HG03097 (cell line): ENCODE results near the gene CBLB.

Experiments used
- ATAC-seq: cut with Tn5 transposase; IDR thresholded peaks from one replicate; pipeline ENCODE4 v1.9.1; 2021; ENCODE audit not compliant: unreplicated experiment, low FRiP score

CBLB gene

GRCh38 chr3:105719791-105720190 lies 149.0 kb downstream of the CBLB start:
- no peak for ATAC-seq

- no peak for ATAC-seq
These were observed 153.4 kb downstream of the CBLB start for GRCh38 chr3:105715372-105715771.

- no peak for ATAC-seq
These were observed 154.4 kb downstream of the CBLB start for GRCh38 chr3:105714453-105714852.

GRCh38 chr3:105708980-105709379 lies 159.8 kb downstream of the CBLB start:
- no peak for ATAC-seq

- ATAC-seq: no peak
These were observed 161.8 kb downstream of the CBLB start for GRCh38 chr3:105707009-105707408.

GRCh38 chr3:105704726-105705410 lies 163.9 kb downstream of the CBLB start:
- no peak for ATAC-seq

- ATAC-seq: no peak
These were observed 168.2 kb downstream of the CBLB start for GRCh38 chr3:105700575-105700974.

GRCh38 chr3:105691633-105692032 lies 177.2 kb downstream of the CBLB start:
- ATAC-seq: no peak

GRCh38 chr3:105691053-105691452 lies 177.8 kb downstream of the CBLB start:
- ATAC-seq: no peak

GRCh38 chr3:105688821-105689220 lies 180.0 kb downstream of the CBLB start:
- no peak for ATAC-seq

GRCh38 chr3:105686278-105686897 lies 182.4 kb downstream of the CBLB start:
- ATAC-seq: no peak

GRCh38 chr3:105679951-105680350 lies 188.9 kb downstream of the CBLB start:
- no peak for ATAC-seq

GRCh38 chr3:105678017-105678416 lies 190.8 kb downstream of the CBLB start:
- no peak for ATAC-seq

GRCh38 chr3:105676621-105677300 lies 192.1 kb downstream of the CBLB start:
- no peak for ATAC-seq

- ATAC-seq: no peak
These were observed 194.3 kb downstream of the CBLB start for GRCh38 chr3:105674437-105675065.

GRCh38 chr3:105672996-105673395 lies 195.8 kb downstream of the CBLB start:
- no peak for ATAC-seq

- ATAC-seq: no peak
These were observed 206.5 kb downstream of the CBLB start for GRCh38 chr3:105662306-105662705.

GRCh38 chr3:105661461-105661860 lies 207.4 kb downstream of the CBLB start:
- no peak for ATAC-seq

GRCh38 chr3:105656651-105657504 lies 211.9 kb downstream of the CBLB start:
- ATAC-seq: no peak

GRCh38 chr3:105653868-105654267 lies 214.9 kb downstream of the CBLB start:
- no peak for ATAC-seq
